ENCODE data around the gene MMP14.

DNA sequence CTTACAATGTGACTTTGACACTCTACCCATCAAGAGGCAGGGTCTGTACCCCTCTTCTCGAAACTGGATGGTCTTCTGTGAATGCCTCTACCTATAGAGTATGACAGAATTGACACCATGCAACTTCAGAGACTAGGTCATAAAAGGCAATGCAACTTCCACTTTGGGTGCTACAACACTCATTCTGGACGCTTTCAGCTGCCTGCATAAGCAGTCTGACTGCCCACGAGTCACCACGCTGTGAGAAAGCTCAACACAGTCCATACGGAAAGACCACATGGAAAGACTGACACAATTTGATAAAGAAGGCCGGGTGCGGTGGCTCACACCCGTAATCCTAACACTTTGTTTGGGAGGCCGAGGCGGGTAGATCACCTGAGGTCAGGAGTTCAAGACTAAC is 36.0 kb upstream of the MMP14 start:
- TF ChIP-seq, protein P1, sequence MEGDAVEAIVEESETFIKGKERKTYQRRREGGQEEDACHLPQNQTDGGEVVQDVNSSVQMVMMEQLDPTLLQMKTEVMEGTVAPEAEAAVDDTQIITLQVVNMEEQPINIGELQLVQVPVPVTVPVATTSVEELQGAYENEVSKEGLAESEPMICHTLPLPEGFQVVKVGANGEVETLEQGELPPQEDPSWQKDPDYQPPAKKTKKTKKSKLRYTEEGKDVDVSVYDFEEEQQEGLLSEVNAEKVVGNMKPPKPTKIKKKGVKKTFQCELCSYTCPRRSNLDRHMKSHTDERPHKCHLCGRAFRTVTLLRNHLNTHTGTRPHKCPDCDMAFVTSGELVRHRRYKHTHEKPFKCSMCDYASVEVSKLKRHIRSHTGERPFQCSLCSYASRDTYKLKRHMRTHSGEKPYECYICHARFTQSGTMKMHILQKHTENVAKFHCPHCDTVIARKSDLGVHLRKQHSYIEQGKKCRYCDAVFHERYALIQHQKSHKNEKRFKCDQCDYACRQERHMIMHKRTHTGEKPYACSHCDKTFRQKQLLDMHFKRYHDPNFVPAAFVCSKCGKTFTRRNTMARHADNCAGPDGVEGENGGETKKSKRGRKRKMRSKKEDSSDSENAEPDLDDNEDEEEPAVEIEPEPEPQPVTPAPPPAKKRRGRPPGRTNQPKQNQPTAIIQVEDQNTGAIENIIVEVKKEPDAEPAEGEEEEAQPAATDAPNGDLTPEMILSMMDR (conservative IDR thresholded peaks at IDR 0.05 in 1 of 2, IDR thresholded peaks at IDR 0.05 in 1 of 2; ENCODE audit: extremely low read depth in 1 of 2, insufficient read depth in 1 of 2, low read depth in 1 of 2, low read length in 2 of 2) = no peak
- no peak for TF ChIP-seq EZH2 (IDR thresholded peaks at IDR 0.05; ENCODE audit: borderline replicate concordance, low read length)

Measured in mammary epithelial cell (primary cell).